Stimulated activated CD4-positive, alpha-beta T cell treated with anti-CD3 and anti-CD28 coated beads, Interleukin-2, amount 100 ng/mL, for 48 hours (primary cell): ENCODE results near the gene PTPRG.

Experiments
- DNase-seq, 2 donors: peaks; one replicate each; pipeline ENCODE4 v3.0.0-alpha.2; 2020

Gene PTPRG

DNA sequence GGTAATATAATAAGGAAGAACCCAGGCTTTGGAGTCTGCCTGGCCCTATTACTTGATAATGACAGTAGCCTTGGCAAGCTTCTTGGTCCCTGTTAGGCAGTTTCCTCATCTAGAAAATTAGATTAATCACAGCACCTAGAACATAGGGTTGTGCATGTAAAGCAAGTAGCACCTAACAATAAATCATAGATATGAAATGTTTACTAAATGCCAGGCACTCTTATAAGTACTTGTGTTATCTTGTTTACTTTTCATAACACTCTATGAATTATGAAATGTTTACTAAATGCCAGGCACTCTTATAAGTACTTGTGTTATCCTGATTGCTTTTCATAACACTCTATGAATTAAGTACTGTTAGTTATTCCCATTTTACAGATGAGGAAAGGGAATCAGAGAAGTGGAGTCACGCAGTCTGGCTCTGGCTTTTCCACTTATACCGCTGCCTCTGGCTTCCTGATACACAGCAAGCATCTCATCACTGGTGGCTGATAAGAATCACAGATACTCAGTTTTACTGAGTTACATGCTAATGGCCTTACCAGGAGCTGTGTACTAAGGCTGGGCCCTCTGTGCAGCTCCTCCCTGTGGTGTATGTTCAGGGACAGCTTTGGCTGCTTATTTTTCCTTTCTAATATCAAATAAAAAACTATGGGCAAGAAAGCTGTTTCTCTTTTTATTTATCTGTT, 688.6 kb downstream of the PTPRG start:
- DNase-seq = no peak

DNA sequence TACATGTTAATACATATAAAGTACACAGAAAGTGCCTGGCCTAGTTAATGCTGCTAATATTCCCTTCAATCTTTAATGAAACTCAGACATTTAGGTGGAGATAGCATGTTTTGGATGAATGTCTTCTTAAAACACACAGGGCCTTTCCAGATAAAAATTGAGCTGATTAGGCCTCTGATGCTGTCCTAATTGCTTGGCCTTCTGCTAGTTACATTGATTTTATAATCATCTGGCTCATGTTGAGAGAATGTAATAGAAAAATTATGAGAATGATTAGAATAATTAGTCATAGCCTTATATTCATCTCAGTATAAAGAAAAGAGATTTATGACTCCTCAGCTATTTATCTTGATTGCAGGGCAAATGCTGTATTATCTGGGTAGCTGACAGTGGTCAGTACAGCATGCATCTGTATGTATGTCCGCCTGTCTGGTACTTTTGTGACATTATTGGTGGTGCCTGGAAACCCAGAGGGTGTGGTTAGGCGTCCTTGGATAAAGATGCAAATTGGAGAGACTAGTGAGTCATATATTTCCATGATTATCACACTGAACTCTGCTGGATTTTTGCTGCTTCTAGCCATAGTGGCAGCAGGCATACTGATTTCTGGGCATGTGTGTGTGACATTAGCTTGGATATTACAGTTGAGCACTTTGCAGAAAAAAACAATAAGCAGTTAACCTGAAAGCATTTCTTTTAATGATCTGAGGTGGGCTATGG, 691.2 kb downstream of the PTPRG start:
- DNase-seq = no peak

DNA sequence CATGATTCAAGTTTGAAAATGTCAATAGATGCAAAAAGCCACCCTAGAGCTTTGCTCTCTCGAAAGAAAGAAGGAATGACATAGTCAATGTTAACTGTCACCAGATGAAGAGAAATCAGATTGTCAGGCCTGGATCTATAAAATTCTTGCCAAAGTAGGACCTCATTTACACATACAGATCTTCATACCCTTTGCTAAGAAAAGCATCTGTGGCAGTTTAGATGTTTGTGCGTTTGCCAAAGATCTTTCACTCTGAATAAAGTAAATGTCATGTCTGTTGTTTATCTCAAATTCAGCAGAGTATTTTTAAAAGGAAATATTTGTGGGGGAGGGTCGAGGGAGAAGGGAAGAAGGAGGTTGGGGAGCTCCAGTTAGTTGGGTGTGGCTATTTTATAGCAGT, 692.6 kb downstream of the PTPRG start:
- no peak for DNase-seq

DNA sequence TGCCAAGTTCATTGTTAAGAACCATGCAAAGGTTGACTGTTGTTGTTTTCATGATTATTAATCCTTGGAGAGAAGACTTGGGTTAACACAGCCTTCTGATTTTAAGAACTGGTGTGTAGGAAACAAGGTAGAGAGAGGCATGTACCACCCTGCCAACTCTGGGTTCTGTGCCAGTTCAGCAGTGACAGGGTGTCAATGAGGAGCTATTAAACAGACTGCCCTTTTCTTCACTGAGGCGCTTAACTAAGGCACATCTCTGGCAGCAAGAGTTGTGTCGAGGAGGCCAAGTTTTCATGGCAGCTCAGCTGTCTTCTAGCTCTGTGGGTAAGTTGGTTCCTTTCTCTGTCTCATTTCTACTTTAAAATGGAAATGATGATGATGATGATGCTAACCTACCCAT, 694.4 kb downstream of the PTPRG start:
- no peak for DNase-seq

DNA sequence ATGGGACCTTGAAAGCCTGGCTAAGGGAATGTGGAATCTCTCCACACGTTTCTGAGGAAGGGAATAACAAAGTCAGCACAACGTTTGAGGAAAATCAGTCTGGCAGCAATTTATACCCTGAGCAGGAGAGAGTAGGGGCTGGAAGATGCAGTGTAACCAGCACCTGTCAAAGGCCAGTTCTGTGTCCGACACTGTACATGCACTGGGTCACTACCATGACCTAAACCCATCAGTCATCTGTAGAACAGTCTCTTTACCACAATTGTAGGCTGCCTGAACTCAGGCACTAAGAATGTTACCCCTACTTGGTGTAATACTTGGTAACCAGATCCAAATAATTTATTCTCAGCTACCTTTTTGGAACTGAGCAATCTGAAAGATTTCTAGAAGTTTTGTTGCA, 698.6 kb downstream of the PTPRG start:
- no peak for DNase-seq

DNA sequence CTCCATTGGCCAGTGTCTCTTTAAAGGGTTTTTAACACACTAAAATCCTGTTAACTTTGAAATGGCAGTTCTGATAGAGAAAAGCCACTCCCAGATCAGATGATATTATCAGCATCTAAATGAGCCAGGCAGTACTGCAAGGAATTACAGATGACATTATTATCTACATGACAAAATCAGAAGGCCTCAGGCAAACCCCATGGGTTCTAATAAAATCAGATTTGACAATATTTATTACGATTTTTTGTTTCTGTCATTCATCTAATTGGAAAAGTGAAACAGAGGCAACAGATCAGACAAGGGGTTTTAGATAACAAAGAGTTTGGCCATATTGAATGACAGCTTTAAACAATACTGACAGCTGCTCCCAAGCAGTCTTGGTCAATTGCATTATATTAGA, 699.3 kb downstream of the PTPRG start:
- no peak for DNase-seq

DNA sequence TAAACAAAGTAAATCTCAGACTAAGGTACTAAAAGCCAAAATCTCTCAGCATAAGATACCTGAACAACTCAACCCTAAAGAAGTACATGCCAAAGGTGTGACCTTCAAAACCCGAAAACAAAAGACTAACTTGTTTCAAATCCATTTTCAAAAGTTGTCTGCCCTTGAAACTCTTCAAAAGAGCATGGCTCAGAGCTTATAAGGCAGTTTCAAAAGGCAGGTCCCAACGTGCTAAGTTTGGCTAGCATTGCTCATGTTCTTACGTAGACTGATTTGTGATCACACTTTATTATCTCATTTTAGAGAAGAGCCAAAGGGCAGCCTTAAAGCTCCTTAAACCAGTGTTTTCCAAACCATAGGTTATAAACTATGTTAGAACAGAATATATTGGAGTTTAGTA, 699.8 kb downstream of the PTPRG start:
- no peak for DNase-seq

DNA sequence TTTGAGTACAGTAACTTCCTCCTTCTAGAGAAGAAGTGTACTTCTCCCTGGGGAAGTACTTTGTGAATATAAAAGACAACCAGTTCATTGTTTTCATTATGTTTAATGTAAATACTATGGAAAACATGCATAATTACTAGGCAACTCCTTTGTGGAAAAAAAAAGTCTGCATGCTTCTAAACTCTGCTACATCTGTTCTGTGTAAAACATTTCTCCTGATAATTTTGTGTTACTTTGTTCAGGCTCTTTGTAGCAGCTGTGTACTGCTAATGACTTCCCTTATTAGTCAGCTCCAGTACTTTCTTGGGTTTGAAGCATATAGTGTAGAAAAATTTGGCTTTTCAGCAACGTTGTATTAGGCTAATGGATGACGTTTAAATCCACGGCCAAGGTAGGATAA, 700.4 kb downstream of the PTPRG start:
- no peak for DNase-seq

DNA sequence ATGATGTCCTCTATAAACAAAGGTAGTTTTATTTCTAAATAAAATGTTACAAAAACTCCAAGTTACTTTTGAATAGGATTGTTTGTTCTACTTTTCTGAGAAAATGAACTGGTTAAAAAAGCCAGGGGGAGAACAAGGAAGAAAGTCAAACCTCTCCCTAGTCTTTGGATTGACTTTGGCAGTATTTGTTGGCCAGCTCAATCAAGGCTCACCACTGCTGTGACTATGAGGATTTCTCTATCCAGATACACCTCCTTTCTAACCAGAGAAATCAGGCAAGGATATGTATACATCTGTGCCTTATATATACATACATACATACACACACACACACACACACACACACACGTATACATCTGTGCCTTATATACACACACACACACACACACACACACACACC, 704.2 kb downstream of the PTPRG start:
- DNase-seq = no peak

DNA sequence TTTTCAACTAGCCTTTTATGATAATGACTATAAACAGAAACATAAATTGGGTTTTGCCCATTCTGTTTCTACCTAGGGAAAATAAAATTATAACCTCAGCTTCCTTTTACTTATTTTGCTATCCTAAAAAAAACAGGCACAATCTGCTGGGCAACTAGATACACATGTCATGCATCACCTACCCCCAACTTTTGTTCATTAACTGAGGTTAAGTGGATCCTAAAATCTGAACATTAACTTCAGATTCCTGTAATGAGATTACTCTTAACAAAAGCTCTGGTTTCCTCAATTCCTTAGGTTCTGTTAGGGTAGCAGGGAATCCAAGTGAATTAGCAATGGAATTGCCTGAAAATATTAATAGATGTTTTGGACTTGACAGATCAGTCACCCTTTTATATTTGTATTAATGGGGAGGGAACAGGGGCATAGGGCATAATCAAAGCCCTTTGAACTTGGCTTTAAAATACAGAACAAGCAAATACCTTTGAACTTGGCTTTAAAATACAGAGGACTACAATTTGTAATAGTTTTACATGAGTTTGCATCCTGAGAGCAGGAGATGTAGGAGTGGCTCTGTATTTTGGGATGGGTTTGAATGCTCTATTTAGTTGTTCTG, 705.4 kb downstream of the PTPRG start:
- DNase-seq = no peak

DNA sequence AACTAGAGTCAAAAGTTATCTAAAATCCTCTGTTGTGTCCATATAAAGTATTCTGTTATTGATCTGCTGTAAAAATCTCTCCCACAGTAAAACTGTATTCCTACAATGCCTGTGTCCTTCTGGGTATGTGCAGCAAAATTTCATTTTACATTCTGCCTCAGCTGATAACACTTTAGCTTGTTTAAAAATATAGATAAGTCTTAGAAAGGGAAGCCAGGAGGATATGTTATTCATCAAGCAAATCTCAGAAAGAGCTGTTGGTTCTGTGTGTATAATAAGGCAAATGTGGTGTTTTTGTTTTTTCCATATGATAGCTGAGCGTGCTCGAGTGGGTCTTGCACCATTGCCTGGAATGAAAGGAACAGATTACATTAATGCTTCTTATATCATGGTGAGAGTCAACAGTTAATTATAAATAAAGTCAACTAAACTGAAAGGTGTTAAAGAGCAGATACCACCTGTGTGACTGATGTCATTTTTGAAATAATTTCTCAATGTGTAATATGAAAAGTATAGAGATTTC, 715.3 kb downstream of the PTPRG start:
- DNase-seq = no peak

DNA sequence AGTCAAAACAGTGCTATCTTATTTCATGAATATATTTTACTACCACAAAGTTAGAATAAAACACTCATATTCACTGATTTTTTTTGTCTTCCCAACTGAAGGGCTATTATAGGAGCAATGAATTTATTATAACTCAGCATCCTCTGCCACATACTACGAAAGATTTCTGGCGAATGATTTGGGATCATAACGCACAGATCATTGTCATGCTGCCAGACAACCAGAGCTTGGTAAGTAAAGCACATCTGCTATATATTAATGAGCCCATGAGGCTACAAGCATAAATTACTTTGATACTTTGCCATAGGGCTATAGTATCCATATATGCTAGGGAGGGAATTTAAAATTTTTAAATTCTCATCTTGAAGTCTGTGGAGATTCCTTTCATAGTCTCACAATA, 716.1 kb downstream of the PTPRG start:
- DNase-seq = no peak

DNA sequence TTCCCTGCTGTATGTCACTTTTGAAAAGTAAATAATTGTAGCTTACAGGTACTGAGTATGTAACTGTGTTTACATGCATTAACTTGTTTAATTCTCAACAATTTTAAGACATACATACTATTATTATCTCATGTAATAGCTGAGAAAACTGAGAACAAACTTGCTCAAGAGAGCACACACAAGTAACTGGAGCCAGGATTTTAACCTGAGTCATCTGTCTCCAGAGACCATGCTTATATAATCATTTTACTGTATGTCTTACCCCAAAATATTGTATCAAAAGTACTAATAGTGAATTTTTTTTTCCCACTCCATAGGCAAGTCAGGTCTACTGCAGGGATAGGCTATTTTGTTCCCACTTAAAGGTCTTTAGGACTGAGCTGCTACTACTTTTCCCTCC, 716.6 kb downstream of the PTPRG start:
- DNase-seq = no peak

DNA sequence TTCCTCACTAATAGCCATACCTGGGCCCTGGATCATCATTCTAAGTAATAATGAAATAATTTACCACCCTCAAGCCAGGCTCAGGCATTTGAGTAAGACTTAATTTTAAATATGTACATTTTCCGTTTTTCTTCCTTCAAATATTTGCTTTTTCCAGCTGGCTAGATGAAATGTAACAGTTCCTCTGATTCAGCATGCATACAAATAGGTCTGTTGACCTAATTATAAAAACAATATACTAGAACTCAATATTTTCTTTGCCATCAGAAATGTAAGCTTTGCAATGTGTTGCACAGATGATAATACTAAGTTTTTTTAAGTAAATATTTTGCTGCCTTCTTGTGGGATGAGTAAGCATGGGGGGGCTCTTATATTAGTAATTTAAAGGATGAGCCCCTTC, 720.4 kb downstream of the PTPRG start:
- no peak for DNase-seq

DNA sequence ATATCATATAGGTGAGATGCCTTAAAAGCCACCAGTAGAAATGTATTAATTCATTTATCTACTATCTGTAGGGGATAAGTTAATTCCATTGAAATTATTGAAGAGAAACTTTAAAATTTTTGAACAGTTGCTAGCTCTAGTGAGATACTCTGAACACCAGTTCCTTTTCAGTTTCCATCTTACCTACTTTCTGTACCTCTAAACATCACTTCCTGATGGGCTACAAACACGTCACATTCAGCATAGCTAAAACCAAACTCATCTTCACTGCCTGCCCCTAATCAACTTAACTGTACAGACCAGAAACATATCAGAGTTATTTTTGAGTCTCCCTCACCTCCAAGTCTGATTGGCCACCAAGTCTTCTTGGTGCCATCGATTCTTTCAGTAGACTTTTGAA, 723.1 kb downstream of the PTPRG start:
- DNase-seq = no peak

DNA sequence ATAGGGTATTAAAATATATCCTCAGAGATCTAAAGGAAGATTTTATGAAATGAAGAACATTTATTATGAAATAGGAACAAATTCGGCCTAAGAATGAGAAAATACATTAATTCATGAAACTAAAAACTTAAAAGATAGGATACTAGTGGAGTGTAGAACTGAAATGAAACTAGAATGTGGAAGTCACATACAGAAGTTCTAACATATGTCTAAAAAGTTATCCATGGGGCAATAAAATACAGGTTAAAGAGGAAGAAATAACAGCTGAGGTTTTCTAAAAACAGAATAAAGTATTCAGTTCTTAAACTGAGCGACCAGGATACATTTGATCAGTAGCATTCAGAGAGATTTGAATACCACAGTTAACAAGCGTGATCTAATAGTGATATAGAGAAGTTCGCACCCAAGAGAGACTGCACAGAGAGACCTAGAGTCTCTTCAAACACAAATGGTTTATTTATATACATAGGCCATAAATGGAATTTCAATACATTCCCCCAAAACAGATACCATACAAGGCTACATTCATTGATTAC, 726.1 kb downstream of the PTPRG start:
- no peak for DNase-seq

DNA sequence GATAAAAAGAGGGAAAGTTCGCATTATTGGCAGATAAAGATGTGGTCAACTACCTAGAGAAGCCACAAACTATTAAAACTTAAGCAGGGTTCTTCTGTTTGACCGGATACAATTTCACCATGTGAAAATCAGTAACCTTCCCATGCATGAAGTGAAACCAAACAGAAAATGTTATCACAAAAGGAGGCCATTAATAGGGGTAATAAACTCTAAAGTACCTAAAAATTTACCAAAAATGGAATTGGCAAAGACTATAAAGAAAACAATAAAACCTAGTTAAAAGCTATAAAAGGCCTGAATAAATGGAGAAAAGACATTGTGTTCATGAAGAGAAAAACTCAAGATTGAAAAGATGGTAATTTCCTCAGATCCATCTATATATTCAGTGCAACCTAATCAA, 728.6 kb downstream of the PTPRG start:
- DNase-seq = no peak

DNA sequence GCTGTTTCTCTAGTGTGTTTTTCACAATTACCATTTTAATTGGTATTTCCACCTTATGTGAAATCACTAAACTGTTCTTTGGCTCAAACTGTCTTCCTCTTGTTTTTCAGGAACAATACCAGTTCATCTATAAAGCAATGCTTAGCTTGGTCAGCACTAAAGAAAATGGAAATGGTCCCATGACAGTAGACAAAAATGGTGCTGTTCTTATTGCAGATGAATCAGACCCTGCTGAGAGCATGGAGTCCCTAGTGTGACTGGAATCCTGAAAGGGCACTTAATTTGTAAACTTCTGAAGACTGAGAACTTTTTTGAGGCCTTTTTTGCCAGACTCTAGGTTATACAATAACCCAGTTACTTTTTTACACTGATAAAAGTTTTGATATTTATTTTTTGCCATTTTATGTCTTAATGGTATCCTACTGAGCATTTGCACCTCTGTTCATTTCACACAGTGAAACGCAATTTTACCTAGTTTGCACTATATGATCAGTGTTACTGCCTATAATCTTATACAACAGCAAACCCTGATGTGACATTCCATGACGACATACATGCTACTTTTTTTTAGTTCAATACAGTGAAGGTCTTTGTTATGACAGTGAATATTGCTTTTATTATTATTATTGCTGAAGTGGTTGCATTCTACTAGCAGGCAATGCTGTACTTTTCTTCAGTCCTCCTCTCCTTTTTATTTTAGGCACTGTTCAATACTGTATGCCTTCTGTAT, 731.8 kb downstream of the PTPRG start:
- no peak for DNase-seq

DNA sequence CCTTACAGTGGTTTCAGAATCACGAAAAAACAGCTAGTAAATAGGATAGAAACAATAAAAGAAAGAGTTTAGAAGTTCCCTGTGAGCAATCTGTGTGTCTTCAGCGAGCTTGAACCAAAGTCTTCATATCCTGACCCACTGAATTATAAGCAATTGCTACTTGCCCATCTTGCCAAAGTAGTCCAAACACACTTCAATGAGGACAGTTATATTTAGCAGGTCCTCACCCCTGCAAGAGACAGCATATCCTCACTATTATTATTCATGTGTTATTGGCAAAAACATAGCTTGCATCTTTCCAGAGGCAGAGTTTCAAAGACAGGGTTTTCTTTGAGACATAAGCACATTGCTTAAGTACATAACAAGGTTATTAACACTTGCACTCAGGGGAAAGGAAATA, 734.2 kb downstream of the PTPRG start:
- DNase-seq = no peak

DNA sequence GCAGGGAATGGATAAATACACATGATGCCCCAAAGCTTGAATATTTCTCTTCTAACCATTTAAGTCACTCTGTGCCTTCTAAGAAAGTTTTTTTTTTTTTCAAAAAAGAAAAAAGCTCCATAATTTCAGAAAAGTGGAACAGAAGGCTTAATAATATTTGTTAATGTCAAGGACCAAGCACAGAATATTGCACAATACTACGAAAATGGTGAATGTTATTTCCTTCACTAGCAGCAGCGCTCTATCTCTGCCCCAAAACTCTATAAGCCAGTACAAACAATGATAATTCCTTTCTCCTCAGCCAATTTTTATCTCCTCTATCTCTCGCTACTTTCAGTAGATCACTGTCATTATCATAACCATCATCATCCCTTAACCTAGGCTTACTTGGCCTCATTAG, 739.2 kb downstream of the PTPRG start:
- DNase-seq = no peak

DNA sequence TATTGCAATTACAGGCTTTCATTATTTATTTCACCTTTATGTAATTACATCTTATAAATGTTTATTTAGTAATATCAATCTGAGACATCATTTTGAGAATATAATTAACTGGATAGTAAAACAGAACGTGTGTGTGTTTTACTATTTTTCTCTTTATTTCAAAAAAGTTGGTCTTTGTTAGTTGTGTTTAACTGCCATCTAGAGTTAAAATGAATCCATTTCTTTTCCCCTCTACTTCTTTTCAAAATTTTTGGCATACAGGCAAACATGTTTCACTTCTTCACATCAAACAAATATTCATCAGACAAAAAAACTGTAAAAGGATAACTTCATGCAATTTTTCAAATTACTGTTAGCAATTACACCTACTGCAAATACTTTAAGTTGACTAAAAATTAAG, 750.8 kb downstream of the PTPRG start:
- no peak for DNase-seq

DNA sequence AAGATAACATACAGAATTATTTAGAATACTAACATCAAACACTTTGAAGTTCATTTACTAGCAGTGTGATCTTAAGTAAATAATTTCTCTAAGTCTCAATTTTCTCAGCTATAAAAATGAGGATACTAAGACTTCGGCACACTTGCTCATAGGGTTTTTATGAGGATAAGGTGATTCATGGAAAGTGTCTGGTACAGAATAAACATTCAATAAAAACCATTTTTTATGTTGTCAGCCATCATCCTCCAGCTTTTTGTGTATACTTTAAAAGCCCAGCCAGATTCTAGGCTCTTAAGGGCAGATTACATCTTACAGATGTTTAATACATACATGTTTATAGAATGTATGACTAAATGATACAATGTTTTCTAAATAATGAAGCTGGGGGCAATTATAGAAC, 755.2 kb downstream of the PTPRG start:
- no peak for DNase-seq

DNA sequence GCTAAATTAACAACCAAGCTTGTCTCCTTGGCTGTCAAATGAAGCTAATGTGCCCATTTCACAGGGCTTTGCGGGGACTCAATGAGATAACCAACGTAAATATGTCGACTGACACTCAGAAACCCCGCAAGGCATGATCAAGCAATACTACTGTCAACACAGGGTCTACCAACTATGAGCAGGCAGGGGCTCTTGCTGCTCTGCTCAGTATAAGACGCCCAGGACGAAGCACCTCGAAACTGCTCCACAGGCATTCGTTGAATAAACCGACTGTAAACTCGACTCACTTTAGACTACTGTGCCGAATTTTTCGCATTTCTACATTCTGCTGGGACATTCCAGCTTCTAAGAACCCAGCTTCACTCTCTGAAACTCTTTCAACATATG, 757.0 kb downstream of the PTPRG start:
- peak in 1 of 2 donors; percentile 0 for DNase-seq
